ENCODE data around the gene PPP4R1. TPM values are rescaled to one million over a fixed set of nuclear protein-coding genes. Genes with fewer than 3 reads are reported as not detected.

The PPP4R1 gene
- 206 TPM for total RNA-seq

GRCh38 chr18:9614401-9615279, at the start of gene PPP4R1:
Gene PPP4R1, minus strand, starts transcription at chr18:9614559. Its CDS starts 75 bp downstream, at chr18:9614484.

Small RNA genes lying within 50 kb of the gene (small RNA-seq; reads per million reads assigned to genes)
- not detected for gene RNU2-27P (ENCODE audit: low replicate concordance)
- not detected for gene RNU6-903P (ENCODE audit: low replicate concordance)

Other genes with a start within 250 kb of the PPP4R1 start
- 33.2 TPM for gene RALBP1, start 139.0 kb downstream of the PPP4R1 start, total RNA-seq
- 19.7 TPM for gene RAB31, start 93.7 kb upstream of the PPP4R1 start, total RNA-seq